SIG-M5 (cell line): ENCODE measurements around the gene NSD1.

Source experiments
- DNase-seq: peaks from one replicate; lab custom pipeline; 2025; lab: John Stamatoyannopoulos, UW

Gene NSD1

DNA sequence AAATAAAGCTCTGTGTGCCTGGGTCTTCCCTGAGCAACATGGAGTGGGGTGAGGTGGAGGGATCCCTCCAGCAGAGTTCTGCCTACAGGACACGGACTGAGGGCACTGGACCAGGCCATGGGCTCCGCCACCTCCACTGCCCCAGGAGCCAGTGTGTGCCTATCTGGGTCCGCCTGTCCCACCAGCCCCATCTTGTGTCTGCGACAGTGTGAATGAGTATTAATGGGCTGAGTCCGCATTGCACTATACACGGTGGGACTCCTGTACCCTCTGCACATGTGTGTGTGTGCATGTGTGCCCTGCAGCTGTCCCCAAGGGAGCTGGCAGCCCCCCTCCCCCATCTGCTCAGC is 35.5 kb upstream of the NSD1 start:
- DNase-seq, result no peak

DNA sequence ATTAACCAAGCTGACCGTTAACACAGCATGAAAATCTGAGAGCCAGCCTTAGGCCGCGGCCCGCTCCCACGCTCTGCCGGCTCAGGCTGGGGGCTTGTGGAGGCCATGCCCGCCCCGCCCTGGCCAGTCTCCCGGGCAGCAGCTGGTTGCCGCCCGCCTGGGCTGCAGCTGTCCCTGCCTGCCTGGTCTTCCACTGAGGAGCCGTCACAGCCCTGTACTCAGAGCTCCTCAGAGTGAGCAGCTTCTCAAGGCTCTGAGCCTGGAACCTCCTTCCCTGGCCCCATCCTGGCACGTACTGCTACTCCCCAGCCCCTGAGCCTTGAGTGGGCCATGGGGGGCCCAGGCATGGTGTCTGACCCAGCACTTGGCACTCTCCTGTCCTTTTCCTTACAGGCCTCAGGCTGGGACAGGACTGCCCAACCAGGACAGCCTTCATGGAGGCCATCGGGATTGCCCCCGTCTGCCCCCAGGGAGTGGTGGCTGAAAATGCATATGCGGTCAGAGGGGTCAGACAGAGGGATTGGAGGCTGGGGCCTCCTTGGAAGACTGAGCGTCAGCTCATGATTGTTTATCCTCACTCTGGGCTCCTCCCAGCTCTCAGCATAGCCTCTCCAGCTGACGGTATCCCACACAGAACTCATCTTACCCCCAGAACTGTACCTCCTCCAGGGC is 35.0 kb upstream of the NSD1 start:
- no peak for DNase-seq

DNA sequence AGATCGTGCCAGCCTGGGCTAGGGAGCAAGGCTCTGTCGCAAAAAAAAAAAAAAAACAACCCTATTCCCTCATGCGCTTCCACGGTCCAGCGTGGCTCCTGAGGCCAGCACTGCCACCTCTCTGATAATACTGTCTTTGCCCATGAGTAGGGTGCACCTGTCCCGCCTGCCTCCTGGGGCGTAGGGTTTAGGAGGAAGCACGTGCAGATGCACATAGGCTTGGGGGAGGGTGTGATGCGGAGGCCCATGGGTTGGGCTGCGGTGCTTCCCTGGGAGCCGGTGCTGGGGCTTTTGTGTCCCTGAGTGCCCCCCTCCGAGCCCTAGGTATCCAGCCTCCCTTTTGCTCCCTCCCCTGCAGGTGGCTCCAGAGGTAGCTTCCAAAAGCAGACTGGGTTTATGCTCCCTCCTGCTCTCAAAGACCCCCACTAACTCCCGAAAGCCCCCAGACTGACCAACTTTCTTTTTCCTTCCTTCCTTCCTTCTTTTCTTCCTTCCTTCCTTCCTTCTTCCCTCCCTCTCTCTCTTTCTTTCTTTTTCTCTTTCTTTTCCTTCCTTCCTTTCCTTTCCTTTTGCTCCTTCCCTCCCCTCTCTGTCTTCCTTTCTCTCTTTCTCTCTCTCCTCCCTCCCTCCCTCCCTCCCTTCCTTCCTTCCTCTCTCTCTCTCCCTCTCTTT is 34.0 kb upstream of the NSD1 start:
- DNase-seq, result no peak

- DNase-seq, result no peak
These were observed 32.9 kb upstream of the NSD1 start for GRCh38 chr5:177100714-177101121.

DNA sequence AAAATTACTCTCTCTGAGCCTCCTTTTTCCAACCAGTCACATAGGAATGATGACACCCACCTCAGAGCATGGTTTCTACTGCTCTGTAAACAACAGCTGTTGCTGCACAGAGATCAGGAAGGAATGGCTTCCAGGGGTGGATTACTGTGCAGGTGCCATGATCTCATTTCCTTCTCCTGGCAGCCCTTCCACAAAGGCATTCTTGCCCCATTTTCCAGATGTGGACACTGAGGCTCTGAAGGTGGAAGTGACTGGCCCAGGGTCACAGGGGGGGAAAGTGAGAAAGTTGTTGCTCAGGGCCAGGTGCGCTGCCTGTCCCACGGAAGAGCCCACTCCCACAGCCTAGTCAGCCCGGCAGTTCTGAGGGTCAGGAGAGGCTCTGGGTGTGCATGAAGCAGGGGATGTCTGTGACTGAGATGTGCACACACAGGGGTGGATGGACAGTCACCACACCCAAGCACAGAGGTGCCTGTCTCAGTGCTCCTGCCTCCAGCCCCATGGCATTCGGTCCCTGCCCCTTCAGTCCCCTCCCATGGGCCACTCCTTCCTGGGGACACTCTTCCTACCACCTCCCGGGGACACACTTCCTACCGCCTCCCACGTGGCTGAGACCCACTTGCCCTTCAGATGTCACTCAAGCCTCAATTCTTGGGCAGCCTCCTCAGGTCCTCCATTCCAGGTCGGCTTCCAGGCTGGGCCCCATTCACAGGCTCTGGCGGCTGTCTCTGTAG is 29.9 kb upstream of the NSD1 start:
- DNase-seq, result no peak

DNA sequence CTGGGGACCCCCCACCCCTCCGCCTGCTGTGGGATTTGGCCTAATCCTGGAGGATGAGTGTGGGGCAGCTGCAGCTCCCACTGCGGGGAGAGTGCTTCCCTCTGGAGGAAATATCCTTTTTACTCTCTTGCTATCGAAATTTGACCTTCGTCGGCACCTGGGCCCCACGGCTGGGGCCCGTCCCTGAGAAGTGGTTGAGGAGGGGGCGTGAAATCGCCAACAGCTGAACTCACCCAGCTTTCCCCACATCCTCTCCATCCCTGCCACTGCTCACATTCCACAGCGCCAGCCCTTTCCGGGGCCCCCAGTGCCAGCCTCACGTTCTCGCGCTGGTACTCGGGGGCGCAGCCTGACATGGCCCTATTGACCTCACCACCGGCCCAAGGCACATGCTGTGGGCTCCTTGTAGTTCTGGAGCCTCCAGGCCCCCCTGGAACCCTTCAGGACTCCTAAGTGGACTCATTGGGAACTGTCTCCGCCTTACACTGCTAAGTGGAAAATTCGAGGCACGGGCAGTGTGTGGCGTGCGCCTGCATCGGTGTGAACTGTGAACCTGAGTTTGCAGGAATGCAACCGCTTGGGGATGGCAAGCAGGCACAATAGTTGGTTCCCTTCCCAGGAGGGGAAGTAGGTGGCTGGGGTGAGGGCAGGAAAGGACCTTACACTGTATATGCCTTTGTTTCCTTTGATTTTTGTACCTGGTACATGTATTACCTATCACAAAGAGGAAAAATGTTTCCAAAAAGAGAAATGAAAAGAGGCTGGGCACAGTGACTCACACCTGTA is 27.7 kb upstream of the NSD1 start:
- DNase-seq, result no peak

DNA sequence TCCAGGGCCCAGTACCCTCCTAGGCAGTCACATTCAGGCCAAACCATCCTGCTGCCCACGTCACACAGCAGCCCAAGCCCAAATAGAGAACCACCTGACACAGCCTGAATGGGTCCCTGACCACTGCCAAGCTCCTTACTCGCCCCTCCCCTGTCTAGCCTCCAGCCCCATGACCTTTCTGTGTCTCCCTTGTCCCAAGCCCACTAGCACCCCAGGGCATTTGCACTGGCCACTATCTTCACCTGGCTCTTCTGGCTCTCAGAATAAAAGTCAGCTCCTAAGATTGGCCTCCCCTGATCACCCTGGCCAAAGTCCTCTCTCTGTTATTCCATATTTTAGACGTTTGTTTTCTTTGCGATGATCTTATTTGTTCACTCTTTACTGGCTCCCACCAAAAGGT is 26.4 kb upstream of the NSD1 start:
- DNase-seq, result no peak

GRCh38 chr5:177109810-177110209 is 23.8 kb upstream of the NSD1 start:
- no peak for DNase-seq

DNA sequence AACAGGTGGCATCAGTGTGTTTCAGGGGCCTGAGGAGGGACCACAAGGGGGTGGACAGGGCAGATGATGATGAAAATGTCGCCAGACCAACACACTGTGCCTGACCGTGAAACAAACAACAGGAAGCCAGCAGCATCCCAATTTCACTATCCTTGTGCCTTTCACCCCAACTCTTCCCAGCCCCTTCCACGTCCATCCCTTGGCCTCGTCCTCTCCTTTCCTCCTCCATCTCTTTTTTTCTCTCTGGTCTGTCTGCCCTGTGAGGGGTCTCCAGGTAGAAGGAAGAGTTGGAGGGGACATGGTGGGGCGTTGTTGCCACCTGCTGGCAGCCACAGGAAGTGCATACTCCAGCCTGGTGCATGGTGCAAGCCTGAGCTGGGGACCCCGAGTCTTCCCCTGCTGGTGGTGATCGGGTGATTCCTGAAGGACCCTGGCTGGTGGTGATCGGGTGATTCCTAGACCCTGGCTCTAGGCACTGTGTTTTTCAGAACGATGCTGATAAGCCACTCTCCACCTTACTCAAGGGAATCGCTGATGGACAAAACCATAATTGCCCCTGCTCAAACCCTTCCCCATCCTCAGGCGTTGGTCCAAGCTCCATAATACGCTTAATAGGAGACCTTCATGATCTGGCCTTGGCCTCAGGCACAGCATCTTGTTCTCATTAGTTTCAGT is 21.7 kb upstream of the NSD1 start:
- no peak for DNase-seq

- DNase-seq, result no peak
These were observed 20.9 kb upstream of the NSD1 start for GRCh38 chr5:177112589-177113220.

DNA sequence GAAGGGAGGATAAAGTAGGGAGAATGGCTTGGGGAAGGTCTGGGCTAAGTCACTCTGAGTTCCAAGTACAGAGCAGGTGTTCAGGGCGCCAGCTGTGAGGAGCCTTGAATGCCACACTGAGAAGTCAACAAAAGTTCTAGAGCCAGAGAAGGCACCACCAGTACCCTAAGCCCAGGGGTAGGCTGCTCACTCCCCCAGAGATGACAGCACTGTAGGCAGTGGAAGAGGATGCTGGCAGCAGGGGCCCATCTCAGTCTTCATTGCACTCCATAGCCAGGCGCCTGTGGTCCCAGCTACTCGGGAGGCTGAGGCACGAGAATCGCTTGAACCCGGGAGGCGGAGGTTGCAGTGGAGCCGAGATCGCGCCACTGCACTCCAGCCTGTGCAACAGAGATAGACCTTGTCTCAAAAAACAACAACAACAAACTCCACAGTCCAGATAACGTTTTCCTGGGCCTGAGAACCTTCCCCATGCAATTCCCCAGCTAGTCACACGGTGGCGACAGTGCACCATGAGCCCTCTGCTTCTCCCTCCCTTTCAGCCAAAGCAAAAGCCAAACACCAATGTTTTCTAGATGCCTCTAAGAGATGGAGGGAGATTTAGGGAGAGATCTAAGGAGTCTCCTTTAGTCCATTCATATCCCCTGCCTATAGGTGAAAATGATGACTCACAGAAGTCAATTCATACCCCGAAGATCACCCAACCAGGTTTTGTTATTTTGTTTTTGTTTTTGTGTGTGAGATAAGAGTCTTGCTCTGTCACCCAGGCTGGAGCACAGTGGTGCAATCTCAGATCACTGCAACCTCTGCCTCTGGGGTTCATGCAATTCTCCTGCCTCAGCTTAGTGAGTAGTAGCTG is 19.8 kb upstream of the NSD1 start:
- no peak for DNase-seq

GRCh38 chr5:177116631-177117373 is 16.8 kb upstream of the NSD1 start:
- no peak for DNase-seq

DNA sequence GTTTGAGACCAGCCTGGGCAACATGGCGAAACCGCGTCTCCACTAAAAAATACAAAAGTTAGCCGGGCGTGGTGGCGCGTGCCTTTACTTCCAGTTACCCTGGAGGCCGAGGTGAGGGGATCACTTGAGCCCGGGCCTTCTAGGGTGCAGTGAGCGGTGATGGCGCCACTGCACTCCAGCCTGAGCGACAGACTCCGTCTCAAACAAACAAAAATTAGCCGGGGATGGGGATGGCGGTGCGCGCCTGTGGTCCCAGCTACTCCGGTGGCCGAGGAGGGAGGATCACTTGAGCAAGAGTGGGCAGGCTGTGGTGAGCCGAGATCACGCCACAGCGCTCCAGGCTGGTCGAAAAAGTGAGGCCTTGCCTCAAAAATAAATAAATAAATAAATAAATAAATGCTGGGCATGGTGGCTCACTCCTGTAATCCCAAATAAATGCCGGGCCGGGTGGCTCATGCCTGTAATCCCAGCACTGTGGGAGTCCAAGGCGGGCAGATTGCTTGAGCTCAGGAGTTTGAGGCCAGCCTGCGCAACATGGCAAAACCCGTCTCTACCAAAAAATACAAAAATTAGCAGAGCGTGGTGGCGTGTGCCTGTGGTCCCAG is 16.0 kb upstream of the NSD1 start:
- DNase-seq, result no peak

- no peak for DNase-seq
These were observed 11.0 kb upstream of the NSD1 start for GRCh38 chr5:177122566-177122965.

DNA sequence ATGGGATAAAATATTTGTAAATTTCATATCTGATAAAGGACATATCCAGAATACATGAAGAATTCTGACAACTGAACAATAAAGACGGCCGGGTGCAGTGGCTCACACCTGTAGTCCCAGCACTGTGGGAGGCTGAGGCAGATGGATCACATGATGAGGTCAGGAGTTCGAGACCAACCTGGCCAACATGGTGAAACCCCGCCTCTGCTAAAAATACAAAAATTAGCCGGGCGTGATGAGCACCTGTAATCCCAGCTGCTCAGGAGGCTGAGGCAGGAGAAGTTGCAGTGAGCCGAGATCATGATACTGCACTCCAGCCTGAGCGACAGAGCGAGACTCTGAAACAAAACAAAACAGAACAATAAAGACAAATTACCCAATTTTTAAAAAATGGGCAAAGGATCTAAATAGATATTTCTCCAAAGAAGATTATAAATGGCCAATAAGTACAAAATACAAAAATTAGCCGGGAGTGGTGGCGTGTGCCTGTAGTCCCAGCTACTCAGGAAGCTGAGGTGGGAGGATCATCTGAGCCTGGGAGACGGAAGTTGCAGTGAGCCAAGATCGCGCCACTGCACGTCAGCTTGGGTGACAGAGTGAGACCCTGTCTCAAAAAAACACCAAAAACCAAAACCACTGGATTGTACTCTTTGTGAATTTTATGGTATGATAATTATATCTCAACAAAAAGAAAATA is 9.6 kb upstream of the NSD1 start:
- DNase-seq, result no peak

DNA sequence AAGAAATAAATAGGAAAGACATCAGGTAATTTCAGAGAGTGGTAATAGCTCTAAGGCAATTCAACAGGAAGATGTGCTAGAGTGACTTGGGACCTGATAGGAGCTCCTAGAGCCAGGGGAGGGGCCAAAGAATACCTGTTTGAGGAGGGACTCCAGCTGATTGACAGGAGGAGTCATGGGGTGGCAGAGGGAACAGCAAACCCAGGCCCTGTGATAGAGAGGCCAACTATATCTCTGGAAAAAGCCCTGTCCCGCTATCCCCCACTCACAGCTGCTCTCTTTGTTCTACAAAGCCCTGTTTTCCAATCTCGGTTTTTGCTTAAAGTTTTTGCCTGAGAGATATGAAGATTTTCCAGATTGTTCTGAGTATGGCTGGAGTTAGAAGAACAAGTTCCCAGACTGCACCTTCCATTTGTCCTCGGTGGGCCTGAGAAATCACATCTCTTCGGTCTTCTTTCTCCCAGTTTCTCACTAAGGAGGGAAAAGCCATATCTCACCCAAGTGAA is 9.0 kb upstream of the NSD1 start:
- no peak for DNase-seq

GRCh38 chr5:177126771-177127170 is 6.8 kb upstream of the NSD1 start:
- no peak for DNase-seq

GRCh38 chr5:177128551-177128981 is 5.0 kb upstream of the NSD1 start:
- DNase-seq, result no peak
